HepG2 (cell line): ENCODE data around the gene DNPH1. TPM values are rescaled to one million over a fixed set of nuclear protein-coding genes. Genes with fewer than 3 reads are reported as not detected.

Source experiments
- FOXA1 ChIP-seq, 2 experiments: fragments of 450-650 bp in 1 of 2; sonication (generic) in 1 of 2; formaldehyde crosslinking in 1 of 2; IDR thresholded peaks; 2 replicates each; pipeline versions ENCODE4 v1.4.0 to v1.6.1; 2016 to 2020; ENCODE audit warnings: missing genetic modification reagents in 1 of 2
- HIVEP1 ChIP-seq: sonication (generic); formaldehyde crosslinking; IDR thresholded peaks from 2 replicates; pipeline ENCODE4 v1.4.0; 2020; ENCODE audit warnings: mild to moderate bottlenecking, missing genetic modification reagents
- HNRNPH1 ChIP-seq: fragments of 200-400 bp; formaldehyde crosslinking; optimal IDR thresholded peaks from 2 replicates; pipeline ENCODE3; 2017; ENCODE audit warnings: mild to moderate bottlenecking, low read depth, low read length
- IKZF1 ChIP-seq: fragments of 450-650 bp; IDR thresholded peaks from 2 replicates; pipeline ENCODE4 v1.7.1; 2016
- NFATC3 ChIP-seq: sonication (generic); formaldehyde crosslinking; IDR thresholded peaks from 2 replicates; pipeline ENCODE4 v1.5.1; 2020; ENCODE audit warnings: mild to moderate bottlenecking, missing genetic modification reagents
- PBX2 ChIP-seq: IDR thresholded peaks from 2 replicates; pipeline ENCODE4 v1.6.1; 2016; ENCODE audit warnings: control low read depth
- REXO4 ChIP-seq: sonication (generic); formaldehyde crosslinking; IDR thresholded peaks from 2 replicates; pipeline ENCODE4 v1.8.0; 2022; ENCODE audit warnings: missing genetic modification reagents, mild to moderate bottlenecking, borderline replicate concordance
- SKI ChIP-seq: fragments of 450-650 bp; IDR thresholded peaks from one replicate; pipeline ENCODE4 v1.6.1; 2018; ENCODE audit warnings: mild to moderate bottlenecking; ENCODE audit not compliant: partially characterized antibody
- SNAPC5 ChIP-seq: sonication (generic); formaldehyde crosslinking; IDR thresholded peaks from 2 replicates; pipeline ENCODE4 v1.8.1; 2023; ENCODE audit warnings: mild to moderate bottlenecking, missing genetic modification reagents, borderline replicate concordance
- SRY ChIP-seq: sonication (generic); formaldehyde crosslinking; IDR thresholded peaks from 2 replicates; pipeline ENCODE4 v1.8.0; 2022; ENCODE audit warnings: mild to moderate bottlenecking, missing genetic modification reagents
- ZBTB4 ChIP-seq: sonication (generic); formaldehyde crosslinking; IDR thresholded peaks from 2 replicates; pipeline ENCODE4 v1.4.0; 2020; ENCODE audit warnings: missing genetic modification reagents, mild to moderate bottlenecking, borderline replicate concordance
- ZNF331 ChIP-seq: sonication (generic); formaldehyde crosslinking; IDR thresholded peaks from 2 replicates; pipeline ENCODE4 v1.4.0; 2020; ENCODE audit warnings: missing genetic modification reagents
- ZNF547 ChIP-seq: sonication (generic); formaldehyde crosslinking; IDR thresholded peaks from 2 replicates; pipeline ENCODE4 v1.5.1; 2020; ENCODE audit warnings: mild to moderate bottlenecking, missing genetic modification reagents
- ZNF614 ChIP-seq: IDR thresholded peaks from 2 replicates; pipeline ENCODE4 v1.6.1; 2018; ENCODE audit warnings: missing biosample characterization, missing genetic modification reagents, inconsistent platforms, borderline replicate concordance
- ZNF644 ChIP-seq: IDR thresholded peaks from 2 replicates; pipeline ENCODE4 v1.6.1; 2016; ENCODE audit warnings: low read depth
- ZNF792 ChIP-seq: IDR thresholded peaks from 2 replicates; pipeline ENCODE4 v1.6.1; 2016
- ZSCAN9 ChIP-seq: IDR thresholded peaks from 2 replicates; pipeline ENCODE4 v1.6.1; 2016; ENCODE audit warnings: borderline replicate concordance
- polyA plus RNA-seq, 8 experiments: library from polyadenylated mRNA; depleted of rRNA in 3 of 8; stranded (reverse) in 7 of 8; unstranded in 1 of 8; fragments of >200 nt; fragmentation: Illumina TruSeq in 4 of 8; extraction: Trizol in 4 of 8; gene quantifications; 2 replicates each; pipeline versions ENCODE4 v1.2.1 to v1.2.3, GENCODE V29; 2011 to 2016; ENCODE audit warnings: low read depth in 4 of 8, missing spikeins in 1 of 8, mixed read lengths in 1 of 8; ENCODE audit not compliant: insufficient read depth in 1 of 8
- total RNA-seq, 5 experiments: library from RNA; depleted of rRNA; stranded (reverse); fragments of >200 nt; fragmentation: Illumina TruSeq; extraction: Trizol; gene quantifications; 2 replicates each; pipeline ENCODE4 v1.2.3, GENCODE V29; 2016; ENCODE audit warnings: low read depth in 1 of 5
- TF ChIP-seq, protein P1 (sequence below), 2 experiments: sonication (generic) in 1 of 2; formaldehyde crosslinking in 1 of 2; IDR thresholded peaks; 2 replicates each; pipeline versions ENCODE4 v1.5.1 to v1.6.1; 2011 to 2020; ENCODE audit warnings: borderline replicate concordance in 1 of 2, low read depth in 1 of 2, low read length in 1 of 2, mild to moderate bottlenecking in 1 of 2, missing genetic modification reagents in 1 of 2, moderate library complexity in 1 of 2
- TF ChIP-seq, protein P2 (sequence below): sonication (generic); formaldehyde crosslinking; IDR thresholded peaks from 2 replicates; pipeline ENCODE4 v1.8.1; 2023; ENCODE audit warnings: mild to moderate bottlenecking, missing genetic modification reagents
- TF ChIP-seq, protein P3 (sequence below): sonication (generic); formaldehyde crosslinking; IDR thresholded peaks from 2 replicates; pipeline ENCODE4 v1.8.1; 2023; ENCODE audit warnings: mild to moderate bottlenecking, inconsistent platforms, moderate library complexity, missing genetic modification reagents, borderline replicate concordance

DNPH1 gene
- total and polyA plus RNA-seq, 2 of the 13 experiments (the other 11 are each of a cell fraction or from before 2014, with no cell fraction given): 56.5 to 75.1 TPM

GRCh38 chr6:43247114-43247999 is 18.1 kb upstream of the DNPH1 start (continued):
- TF ChIP-seq, protein P1, sequence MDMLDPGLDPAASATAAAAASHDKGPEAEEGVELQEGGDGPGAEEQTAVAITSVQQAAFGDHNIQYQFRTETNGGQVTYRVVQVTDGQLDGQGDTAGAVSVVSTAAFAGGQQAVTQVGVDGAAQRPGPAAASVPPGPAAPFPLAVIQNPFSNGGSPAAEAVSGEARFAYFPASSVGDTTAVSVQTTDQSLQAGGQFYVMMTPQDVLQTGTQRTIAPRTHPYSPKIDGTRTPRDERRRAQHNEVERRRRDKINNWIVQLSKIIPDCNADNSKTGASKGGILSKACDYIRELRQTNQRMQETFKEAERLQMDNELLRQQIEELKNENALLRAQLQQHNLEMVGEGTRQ (IDR thresholded peaks at IDR 0.05; ENCODE audit: low read depth, low read length): no peak
- TF ChIP-seq, protein P1 (CRISPR knock-in tag; IDR thresholded peaks at IDR 0.05; ENCODE audit: borderline replicate concordance): no peak; the same call in 1 of the 2 replicates
- TF ChIP-seq, protein P2, sequence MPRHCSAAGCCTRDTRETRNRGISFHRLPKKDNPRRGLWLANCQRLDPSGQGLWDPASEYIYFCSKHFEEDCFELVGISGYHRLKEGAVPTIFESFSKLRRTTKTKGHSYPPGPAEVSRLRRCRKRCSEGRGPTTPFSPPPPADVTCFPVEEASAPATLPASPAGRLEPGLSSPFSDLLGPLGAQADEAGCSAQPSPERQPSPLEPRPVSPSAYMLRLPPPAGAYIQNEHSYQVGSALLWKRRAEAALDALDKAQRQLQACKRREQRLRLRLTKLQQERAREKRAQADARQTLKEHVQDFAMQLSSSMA (CRISPR knock-in tag): no peak
- TF ChIP-seq PBX2 (CRISPR knock-in tag) (no peak), SNAPC5 (CRISPR knock-in tag) (peak; percentile 87; the same call in 1 of the 2 replicates), NFATC3 (CRISPR knock-in tag) (peak; percentile 31; the same call in 1 of the 2 replicates), FOXA1 (IDR thresholded peaks at IDR 0.05) (no peak), FOXA1 (CRISPR knock-in tag; IDR thresholded peaks at IDR 0.05) (no peak), ZNF792 (CRISPR knock-in tag) (no peak), IKZF1 (no peak), HIVEP1 (CRISPR knock-in tag) (peak; percentile 12; the same call in 1 of the 2 replicates), REXO4 (CRISPR knock-in tag) (no peak), ZSCAN9 (CRISPR knock-in tag) (peak; percentile 14; the same call in 1 of the 2 replicates), HNRNPH1 (no peak), ZNF547 (no peak; the same call in 1 of the 2 replicates), ZNF331 (no peak), ZNF644 (no peak), ZNF614 (CRISPR knock-in tag) (peak; percentile 24; the same call in 1 of the 2 replicates), SRY (CRISPR knock-in tag) (no peak; the same call in 1 of the 2 replicates), ZBTB4 (no peak; the same call in 1 of the 2 replicates), SKI (no peak)
- TF ChIP-seq, protein P3, sequence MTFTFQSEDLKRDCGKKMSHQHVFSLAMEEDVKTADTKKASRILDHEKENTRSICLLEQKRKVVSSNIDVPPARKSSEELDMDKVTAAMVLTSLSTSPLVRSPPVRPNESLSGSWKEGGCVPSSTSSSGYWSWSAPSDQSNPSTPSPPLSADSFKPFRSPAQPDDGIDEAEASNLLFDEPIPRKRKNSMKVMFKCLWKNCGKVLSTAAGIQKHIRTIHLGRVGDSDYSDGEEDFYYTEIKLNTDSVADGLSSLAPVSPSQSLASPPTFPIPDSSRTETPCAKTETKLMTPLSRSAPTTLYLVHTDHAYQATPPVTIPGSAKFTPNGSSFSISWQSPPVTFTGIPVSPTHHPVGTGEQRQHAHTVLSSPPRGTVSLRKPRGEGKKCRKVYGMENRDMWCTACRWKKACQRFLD (CRISPR knock-in tag): peak; percentile 90
